Mucosa of descending colon (tissue), 3 donors: ENCODE measurements around the gene VWA8. TPM values are rescaled to one million over a fixed set of nuclear protein-coding genes. Genes with fewer than 3 reads are reported as not detected.
"Not testable (repeated sequence)": the region's sequence is repeated elsewhere in the genome, so short reads cannot be mapped to it uniquely, and the experiment has no call there.

ENCODE experiments used
- ATAC-seq: fragments of 200-7000 bp; cut with Tn5 transposase; one replicate; pipeline ENCODE4 v1.9.1; 2020; ENCODE audit warnings: mild to moderate bottlenecking, moderate library complexity
- DNase-seq, 3 donors: peaks; one replicate each; pipeline ENCODE4 v3.0.0-alpha.2; 2020
- H3K36me3 ChIP-seq: fragments of 200-600 bp; one replicate; pipeline ENCODE4 v1.8.0; 2021; ENCODE audit warnings: low read depth, mild to moderate bottlenecking
- H3K4me1 ChIP-seq: fragments of 200-600 bp; one replicate; pipeline ENCODE4 v1.8.0; 2021; ENCODE audit warnings: low read depth, mild to moderate bottlenecking
- H3K4me3 ChIP-seq: fragments of 200-600 bp; one replicate; pipeline ENCODE4 v1.8.0; 2021; ENCODE audit warnings: mild to moderate bottlenecking
- H3K9me3 ChIP-seq: fragments of 200-600 bp; one replicate; pipeline ENCODE4 v1.8.0; 2021; ENCODE audit warnings: mild to moderate bottlenecking
- intact Hi-C, 2 donors: fragments of 100-400 bp; cut with DNase I in 1 of 2; cut with micrococcal nuclease in 1 of 2; formaldehyde crosslinking; loops; one replicate each; pipeline versions ENCODE4 v1.11.0 to v1.11.1; 2022; cut with DNase I, micrococcal nuclease
- total RNA-seq, 3 donors: library from RNA; stranded (reverse); fragmentation: NEBNext Ultra II Directional in 2 of 3; extraction: Animal tissue kit (Norgen Biotek cat#: 25700) in 2 of 3; gene quantifications; one replicate each; pipeline versions ENCODE4 v1.2.1 to v1.2.4, GENCODE V29; 2021 to 2023
- TF ChIP-seq, protein P1 (sequence below): fragments of 200-600 bp; IDR thresholded peaks from one replicate; pipeline ENCODE4 v1.8.0; 2022; ENCODE audit warnings: antibody characterized with exemption, mild to moderate bottlenecking
- donor health status: DM: no; HTN: no; CAD: no; lungs with moderate emphysema.
- donor health status: DM: no; HTN: no; CAD: no.
- donor health status: DM: no; HTN: yes; CAD: no.

The VWA8 gene
- total RNA-seq, 3 donors from 2014 or later, result 19.1 to 31.5 (median 27.0) TPM

DNA sequence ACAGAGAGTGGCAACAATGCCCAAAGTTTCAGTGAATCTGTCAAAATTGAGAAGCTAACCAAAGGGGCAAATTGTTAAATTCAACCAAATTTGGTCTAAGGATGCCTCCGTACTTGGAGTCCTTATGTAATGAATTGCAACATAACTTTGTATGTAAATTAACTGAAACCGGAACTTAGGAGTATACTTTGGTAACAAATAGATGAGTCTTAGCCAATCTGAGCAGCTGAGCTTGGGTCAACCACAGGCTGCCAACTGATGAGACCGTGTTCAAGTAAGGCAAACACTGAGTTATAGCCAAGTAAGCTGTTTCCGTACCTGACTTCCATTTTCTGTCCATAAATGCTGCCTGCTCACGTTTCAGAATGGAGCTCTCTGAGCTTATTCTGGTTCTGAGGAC, 5.3 kb downstream of the VWA8 start:
- Histone ChIP-seq H3K4me1 (peaks cover 2% of the 10 kb centered on the region), H3K9me3 (no peaks in the 10 kb centered on the region), H3K36me3 (no peaks in the 10 kb centered on the region), H3K4me3 (no peak overlapping the region)
- no peak for DNase-seq
- intact Hi-C loops, result no loop called here
- ATAC-seq, result no peak
- TF ChIP-seq, protein P1, sequence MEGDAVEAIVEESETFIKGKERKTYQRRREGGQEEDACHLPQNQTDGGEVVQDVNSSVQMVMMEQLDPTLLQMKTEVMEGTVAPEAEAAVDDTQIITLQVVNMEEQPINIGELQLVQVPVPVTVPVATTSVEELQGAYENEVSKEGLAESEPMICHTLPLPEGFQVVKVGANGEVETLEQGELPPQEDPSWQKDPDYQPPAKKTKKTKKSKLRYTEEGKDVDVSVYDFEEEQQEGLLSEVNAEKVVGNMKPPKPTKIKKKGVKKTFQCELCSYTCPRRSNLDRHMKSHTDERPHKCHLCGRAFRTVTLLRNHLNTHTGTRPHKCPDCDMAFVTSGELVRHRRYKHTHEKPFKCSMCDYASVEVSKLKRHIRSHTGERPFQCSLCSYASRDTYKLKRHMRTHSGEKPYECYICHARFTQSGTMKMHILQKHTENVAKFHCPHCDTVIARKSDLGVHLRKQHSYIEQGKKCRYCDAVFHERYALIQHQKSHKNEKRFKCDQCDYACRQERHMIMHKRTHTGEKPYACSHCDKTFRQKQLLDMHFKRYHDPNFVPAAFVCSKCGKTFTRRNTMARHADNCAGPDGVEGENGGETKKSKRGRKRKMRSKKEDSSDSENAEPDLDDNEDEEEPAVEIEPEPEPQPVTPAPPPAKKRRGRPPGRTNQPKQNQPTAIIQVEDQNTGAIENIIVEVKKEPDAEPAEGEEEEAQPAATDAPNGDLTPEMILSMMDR, result no peak

DNA sequence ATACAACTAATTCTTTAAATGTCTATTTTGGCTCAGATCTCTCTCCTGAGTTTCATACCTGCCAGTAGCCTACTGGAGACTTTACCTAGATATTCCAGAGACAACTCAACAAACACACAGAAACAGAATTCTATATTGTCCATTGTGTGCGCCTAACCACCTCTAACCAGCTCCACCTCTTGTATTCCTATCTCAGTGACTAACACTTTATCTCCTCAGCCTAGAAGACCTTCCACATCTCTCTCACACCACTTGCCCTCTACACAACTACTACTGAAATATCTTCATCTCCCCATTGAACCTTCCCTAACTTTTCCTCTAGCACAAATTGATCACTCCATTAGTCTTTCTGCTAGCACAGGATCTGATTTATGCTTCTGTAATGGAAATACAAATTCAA, 6.7 kb downstream of the VWA8 start:
- H3K36me3 ChIP-seq, result no peaks in the 10 kb centered on the region
- no peaks in the 10 kb centered on the region for H3K9me3 ChIP-seq
- intact Hi-C loops, result no loop called here
- ATAC-seq, result no peak
- no peak overlapping the region for H3K4me3 ChIP-seq
- peaks cover 2% of the 10 kb centered on the region for H3K4me1 ChIP-seq
- no peak for DNase-seq
- TF ChIP-seq, protein P1, result no peak

DNA sequence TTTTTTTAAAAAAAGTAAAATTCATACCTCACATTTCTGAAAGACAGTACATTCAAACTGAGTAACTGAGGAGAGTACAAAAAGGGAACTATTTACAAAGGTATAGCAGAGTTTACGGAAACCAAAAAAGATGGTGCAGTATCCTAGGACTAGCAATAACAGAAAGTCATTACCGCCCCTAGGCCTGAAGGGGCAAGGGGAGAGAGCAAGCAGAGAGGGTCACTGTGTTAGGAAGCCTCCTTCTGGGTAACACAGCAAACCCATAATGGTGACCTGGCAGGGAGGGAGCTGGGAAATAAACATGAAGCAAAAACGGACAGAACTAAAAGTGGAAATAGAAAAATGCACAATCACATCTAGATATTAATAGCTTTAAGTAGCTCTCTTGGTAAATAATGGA, 8.2 kb downstream of the VWA8 start:
- Histone ChIP-seq H3K36me3 (no peaks in the 10 kb centered on the region), H3K4me1 (no peaks in the 10 kb centered on the region), H3K9me3 (no peaks in the 10 kb centered on the region), H3K4me3 (no peak overlapping the region)
- ATAC-seq, result no peak
- no peak for DNase-seq
- TF ChIP-seq, protein P1, result no peak
- intact Hi-C loops, result no loop called here

DNA sequence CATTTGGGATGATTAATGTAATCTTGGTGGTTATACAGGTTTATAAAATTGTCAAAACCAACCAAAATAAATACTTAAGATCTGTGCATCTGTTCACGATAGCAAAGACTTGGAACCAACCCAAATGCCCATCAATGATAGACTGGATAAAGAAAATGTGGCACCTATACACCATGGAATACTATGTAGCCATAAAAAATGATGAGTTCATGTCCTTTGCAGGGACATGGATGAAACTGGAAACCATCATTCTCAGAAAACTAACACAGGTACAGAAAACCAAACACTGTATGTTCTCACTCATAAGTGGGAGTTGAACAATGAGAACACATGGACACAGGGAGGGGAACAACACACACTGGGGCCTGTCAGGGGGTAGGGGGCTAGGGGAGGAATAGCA, 11.8 kb downstream of the VWA8 start:
- intact Hi-C loops, DNase-seq, ATAC-seq, H3K4me3 ChIP-seq, H3K4me1 ChIP-seq, H3K36me3 ChIP-seq: not testable (repeated sequence)
- peaks cover 13% of the 10 kb centered on the region for H3K9me3 ChIP-seq

DNA sequence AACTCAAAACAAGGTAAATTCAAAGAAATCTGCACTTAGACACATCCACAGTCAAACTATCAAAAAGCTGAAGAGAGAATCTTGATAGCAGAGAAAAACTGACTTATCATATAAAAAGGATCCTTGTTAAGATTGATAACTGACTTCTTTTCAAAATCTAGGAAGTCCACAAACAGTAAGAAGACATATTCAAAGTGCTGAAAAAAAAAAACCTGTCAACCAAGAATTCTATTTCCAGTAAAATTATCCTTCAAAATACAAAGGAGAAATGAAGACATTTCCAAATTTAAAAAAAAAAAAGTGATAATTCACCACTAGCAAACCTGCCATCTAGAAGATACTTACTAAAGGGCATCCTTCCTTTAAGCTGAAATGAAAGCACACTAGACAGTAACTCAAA, 15.0 kb downstream of the VWA8 start:
- intact Hi-C loops, result no loop called here
- DNase-seq, result no peak
- no peak for ATAC-seq
- no peaks in the 10 kb centered on the region for H3K4me1 ChIP-seq
- TF ChIP-seq, protein P1, result no peak
- peaks cover 13% of the 10 kb centered on the region for H3K9me3 ChIP-seq
- no peak overlapping the region for H3K4me3 ChIP-seq
- H3K36me3 ChIP-seq, result no peaks in the 10 kb centered on the region

DNA sequence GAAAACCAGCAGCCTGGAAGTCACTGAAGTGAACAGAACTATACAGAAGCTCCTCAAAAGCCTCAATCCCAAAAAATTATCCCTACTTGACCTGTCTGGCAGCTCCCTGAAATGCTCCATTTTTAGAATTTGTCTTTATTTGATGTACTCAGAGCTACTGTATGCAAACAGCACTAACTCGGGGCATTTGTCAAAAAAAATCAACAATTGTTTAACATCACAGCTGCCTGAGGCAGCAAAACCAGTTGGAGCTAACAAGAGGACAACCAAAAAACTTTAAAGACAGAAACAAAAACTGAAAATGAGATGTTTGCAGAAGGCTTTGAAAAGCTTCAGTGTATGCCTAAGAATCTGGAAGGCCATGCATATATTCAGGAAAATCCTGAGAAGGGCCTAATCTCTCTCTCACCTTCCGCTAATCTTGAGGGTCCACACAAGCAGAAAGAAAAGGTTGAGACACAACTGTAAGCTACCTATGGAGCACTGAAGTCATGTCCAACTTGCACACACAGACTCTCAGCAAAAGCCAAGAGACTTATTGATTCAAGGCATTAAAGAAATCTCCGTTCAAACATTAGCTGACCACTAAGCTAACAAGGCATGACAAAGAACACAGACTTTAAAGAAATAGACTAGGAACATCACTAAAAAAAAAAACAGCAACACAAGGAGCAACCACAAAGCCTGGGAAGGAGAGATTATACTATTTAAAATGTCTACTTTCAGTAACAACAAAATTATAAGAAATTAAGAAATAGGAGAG, 16.1 kb downstream of the VWA8 start:
- Histone ChIP-seq H3K4me3 (no peak overlapping the region), H3K9me3 (peaks cover 13% of the 10 kb centered on the region), H3K36me3 (no peaks in the 10 kb centered on the region), H3K4me1 (no peaks in the 10 kb centered on the region)
- intact Hi-C loops, result no loop called here
- ATAC-seq (no peak), DNase-seq (no peak)
- TF ChIP-seq, protein P1, result no peak
